Activated B cell treated with CpG ODN at 0.5 μM for 24 hours (primary cell): ENCODE data around the gene STOM. TPM values are rescaled to one million over a fixed set of nuclear protein-coding genes. Genes with fewer than 3 reads are reported as not detected.

ENCODE experiments used
- ATAC-seq: fragments of 200-7000 bp; cut with Tn5 transposase; one replicate; pipeline ENCODE4 v1.10.0; 2021; ENCODE audit warnings: low read depth, mild to moderate bottlenecking, moderate library complexity
- CTCF ChIA-PET: fragments of 350-600 bp; sonication (Branson Sonifier 250); formaldehyde crosslinking; loops from one replicate; lab custom pipeline; 2021; ENCODE audit warnings: antibody characterized with exemption; lab: Charles Lee
- POLR2A ChIA-PET: fragments of 350-600 bp; sonication (Branson Sonifier 250); formaldehyde crosslinking; loops from one replicate; lab custom pipeline; 2021; ENCODE audit warnings: antibody characterized with exemption; lab: Charles Lee
- DNase-seq: peaks from one replicate; pipeline ENCODE4 v3.0.0; 2022
- H3K27ac Mint-ChIP-seq: one replicate; pipeline ENCODE4 v1.8.0; 2020; ENCODE audit warnings: mixed read lengths
- H3K27me3 Mint-ChIP-seq: one replicate; pipeline ENCODE4 v1.8.0; 2021; ENCODE audit warnings: mixed read lengths
- H3K36me3 Mint-ChIP-seq: one replicate; pipeline ENCODE4 v1.8.0; 2021; ENCODE audit warnings: low read depth, mixed read lengths
- H3K4me1 Mint-ChIP-seq: one replicate; pipeline ENCODE4 v1.8.0; 2021; ENCODE audit warnings: mixed read lengths
- H3K4me3 Mint-ChIP-seq: one replicate; pipeline ENCODE4 v1.8.0; 2020; ENCODE audit warnings: mild to moderate bottlenecking, mixed read lengths
- H3K9me3 Mint-ChIP-seq: one replicate; pipeline ENCODE4 v1.8.0; 2020; ENCODE audit warnings: mixed read lengths
- CTCF ChIP-seq: fragments of 200-600 bp; IDR thresholded peaks from one replicate; pipeline ENCODE4 v1.8.0; 2022; ENCODE audit warnings: antibody characterized with exemption, mild to moderate bottlenecking
- intact Hi-C: fragments of 100-400 bp; cut with micrococcal nuclease; formaldehyde crosslinking; loops from one replicate; pipeline ENCODE4 v1.15.1; 2024
- total RNA-seq: library from RNA; stranded (reverse); gene quantifications from 2 replicates; pipeline ENCODE4 v1.2.3, GENCODE V29; 2022

The STOM gene
- total RNA-seq, 1 donor from 2014 or later = 9.8 TPM

DNA sequence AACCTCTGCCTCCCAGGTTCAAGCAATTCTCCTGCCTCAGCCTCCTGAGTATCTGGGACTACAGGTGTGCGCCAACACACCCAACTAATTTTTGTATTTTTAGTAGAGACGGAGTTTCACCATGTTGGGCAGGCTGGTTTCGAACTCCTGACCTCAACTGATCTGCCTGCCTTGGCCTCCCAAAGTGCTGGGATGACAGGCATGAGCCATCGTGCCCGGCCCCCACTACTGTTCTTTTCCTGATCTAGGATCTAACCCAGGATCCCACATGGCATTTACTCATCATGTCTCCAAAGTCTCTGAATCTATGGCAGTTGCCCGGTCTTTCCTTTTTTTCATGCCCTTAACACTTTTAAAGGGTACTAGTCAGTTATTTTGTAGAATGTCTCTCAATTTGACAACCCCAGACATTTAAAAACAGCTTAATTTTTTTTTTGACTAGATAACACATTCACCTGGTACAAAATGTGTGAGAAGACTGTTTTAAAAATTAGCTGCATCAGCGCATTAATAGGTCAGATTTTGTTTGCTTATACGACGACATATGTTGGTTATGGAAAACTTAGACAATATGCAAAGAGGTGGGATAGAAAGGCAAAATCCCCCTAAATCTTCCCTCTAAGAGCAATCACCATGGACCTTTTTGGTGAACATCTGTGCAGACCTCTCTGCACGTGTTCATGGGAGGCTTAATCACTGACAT lies 46.5 kb downstream of the STOM start:
- Mint-ChIP-seq H3K9me3 (no peaks in the 10 kb centered on the region), H3K4me1 (no peaks in the 10 kb centered on the region), H3K36me3 (peaks cover 54% of the 10 kb centered on the region), H3K27me3 (no peaks in the 10 kb centered on the region), H3K27ac (no peak overlapping the region), H3K4me3 (no peak overlapping the region)
- no peak for TF ChIP-seq CTCF
- CTCF ChIA-PET = interaction anchor here (8.0 kb wide), 1 partner anchor 75 kb away, joined by 243 read pairs; no protein-coding TSS in a partner anchor
- intact Hi-C loops = no loop called here
- DNase-seq (no peak), ATAC-seq (no peak)
- POLR2A ChIA-PET = no interaction called here

DNA sequence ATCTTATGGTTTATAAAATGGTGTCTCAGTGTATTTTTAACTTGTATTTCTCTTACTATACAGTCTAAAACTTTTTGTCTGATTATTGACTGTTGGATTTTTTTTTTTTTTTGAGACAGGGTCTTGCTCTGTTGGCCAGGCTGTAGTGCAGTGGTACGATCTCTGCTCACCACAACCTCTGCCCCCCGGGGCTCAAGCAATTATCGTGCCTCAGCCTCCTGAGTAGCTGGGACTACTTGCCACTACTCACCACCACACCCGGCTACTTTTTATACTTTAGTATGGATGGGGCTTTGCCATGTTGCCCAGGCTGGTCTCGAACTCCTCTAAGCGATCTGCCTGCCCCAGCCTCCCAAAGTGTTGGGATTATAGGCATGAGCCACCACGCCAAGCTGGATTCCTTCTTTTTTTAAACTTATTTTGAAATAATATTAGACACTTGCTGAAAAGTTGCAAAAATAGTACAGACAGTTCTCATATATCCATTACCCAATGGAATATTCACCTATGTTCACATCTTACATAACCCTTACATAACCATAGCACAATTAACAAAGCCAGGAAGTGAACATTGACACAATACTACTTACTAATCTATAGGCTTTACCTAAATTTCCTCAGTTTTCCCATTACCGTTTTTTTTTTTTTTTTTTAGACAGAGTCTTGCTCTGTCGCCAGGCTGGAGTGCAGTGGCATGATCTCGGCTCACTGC lies 47.2 kb downstream of the STOM start:
- no peaks in the 10 kb centered on the region for H3K27me3 Mint-ChIP-seq
- DNase-seq = no peak
- intact Hi-C loops = no loop called here
- no peak for ATAC-seq
- H3K27ac Mint-ChIP-seq = no peak overlapping the region
- peaks cover 53% of the 10 kb centered on the region for H3K36me3 Mint-ChIP-seq
- H3K4me3 Mint-ChIP-seq = no peak overlapping the region
- POLR2A ChIA-PET = no interaction called here
- H3K9me3 Mint-ChIP-seq = no peaks in the 10 kb centered on the region
- no peak for TF ChIP-seq CTCF
- CTCF ChIA-PET = interaction anchor here (8.0 kb wide), 1 partner anchor 76 kb away, joined by 243 read pairs; no protein-coding TSS in a partner anchor
- no peaks in the 10 kb centered on the region for H3K4me1 Mint-ChIP-seq

DNA sequence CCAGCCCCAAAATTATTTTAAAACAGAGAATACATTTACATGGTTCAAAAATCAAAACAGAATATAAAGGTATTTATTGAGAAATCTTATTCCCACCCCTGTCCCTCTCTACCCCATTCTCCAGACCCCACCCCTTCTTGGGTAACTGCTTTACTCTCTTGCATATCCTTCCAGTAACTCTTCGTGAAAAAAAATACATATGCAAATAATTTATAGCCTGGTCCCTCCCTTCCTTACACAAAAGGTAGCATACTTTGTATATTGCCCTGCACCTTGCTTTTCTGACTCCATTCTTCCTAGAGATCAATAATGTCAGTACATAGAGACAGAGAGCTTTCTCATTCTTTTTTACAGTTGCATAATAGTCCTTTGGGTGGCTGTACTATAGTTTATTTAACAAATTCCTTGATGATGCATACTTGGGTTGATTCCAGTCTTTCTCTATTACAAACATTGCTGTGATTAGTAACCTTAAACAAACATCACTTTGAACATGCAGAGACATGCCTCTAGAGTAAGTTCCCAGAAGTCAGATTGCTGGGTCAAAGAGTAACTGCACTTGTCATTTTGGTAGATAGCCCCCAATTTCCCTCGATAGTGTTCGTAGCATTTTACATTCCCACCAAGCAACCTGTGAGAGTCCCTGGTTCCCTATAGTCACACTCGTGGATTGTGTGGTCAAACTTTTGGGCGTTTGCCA lies 47.9 kb downstream of the STOM start:
- DNase-seq (no peak), ATAC-seq (no peak)
- Mint-ChIP-seq H3K4me1 (no peaks in the 10 kb centered on the region), H3K36me3 (peaks cover 56% of the 10 kb centered on the region), H3K9me3 (no peaks in the 10 kb centered on the region), H3K27ac (no peak overlapping the region), H3K4me3 (no peak overlapping the region), H3K27me3 (no peaks in the 10 kb centered on the region)
- intact Hi-C loops = no loop called here
- POLR2A ChIA-PET = no interaction called here
- CTCF ChIA-PET = interaction anchor here (8.0 kb wide), 1 partner anchor 77 kb away, joined by 243 read pairs; no protein-coding TSS in a partner anchor
- TF ChIP-seq CTCF = no peak

GRCh38 chr9:121321016-121321503 lies 49.0 kb downstream of the STOM start:
- no peak overlapping the region for H3K27ac Mint-ChIP-seq
- no peak for TF ChIP-seq CTCF
- ChIA-PET POLR2A (no interaction called here), CTCF (interaction anchor here (1.0 to 8.0 kb wide), 13 partner anchors 14 to 340 kb away, joined by 3 to 243 read pairs (median 7); no protein-coding TSS in a partner anchor)
- peaks cover 54% of the 10 kb centered on the region for H3K36me3 Mint-ChIP-seq
- H3K9me3 Mint-ChIP-seq = no peaks in the 10 kb centered on the region
- no peak overlapping the region for H3K4me3 Mint-ChIP-seq
- intact Hi-C loops = loop anchor here (2.0 kb wide), 1 partner anchor 214 kb away; no protein-coding TSS in a partner anchor
- H3K4me1 Mint-ChIP-seq = no peaks in the 10 kb centered on the region
- ATAC-seq (no peak), DNase-seq (no peak)
- H3K27me3 Mint-ChIP-seq = no peaks in the 10 kb centered on the region
